H9 (cell line): ENCODE data around the gene MRPS21. TPM values are rescaled to one million over a fixed set of nuclear protein-coding genes. Genes with fewer than 3 reads are reported as not detected.

Experiments used
- DNase-seq: peaks from one replicate; pipeline ENCODE4 v3.0.0-alpha.2; 2017
- H2AFZ ChIP-seq: one replicate; pipeline ENCODE4 v1.6.1; 2013; ENCODE audit warnings: mild to moderate bottlenecking, low read length, control low read depth, moderate library complexity
- H2AK5ac ChIP-seq: 2 replicates; pipeline ENCODE4 v1.6.1; 2013; ENCODE audit warnings: low read length, control low read depth, mixed read lengths; ENCODE audit not compliant: insufficient read length
- H2BK120ac ChIP-seq: one replicate; pipeline ENCODE4 v1.6.1; 2013; ENCODE audit warnings: low read depth, mild to moderate bottlenecking, low read length, control low read depth, inconsistent platforms; ENCODE audit not compliant: poor library complexity, severe bottlenecking
- H2BK12ac ChIP-seq: 2 replicates; pipeline ENCODE4 v1.6.1; 2013; ENCODE audit warnings: low read length, control low read depth, mixed read lengths, low read depth; ENCODE audit not compliant: insufficient read length
- H2BK15ac ChIP-seq: 2 replicates; pipeline ENCODE4 v1.6.1; 2013; ENCODE audit warnings: low read depth, low read length, control low read depth
- H2BK20ac ChIP-seq: one replicate; pipeline ENCODE4 v1.6.1; 2013; ENCODE audit warnings: low read depth, mild to moderate bottlenecking, low read length, control low read depth, inconsistent platforms; ENCODE audit not compliant: poor library complexity, severe bottlenecking
- H2BK5ac ChIP-seq: 2 replicates; pipeline ENCODE4 v1.6.1; 2013; ENCODE audit warnings: low read length, control low read depth, mixed read lengths; ENCODE audit not compliant: insufficient read length
- H3K14ac ChIP-seq: 2 replicates; pipeline ENCODE4 v1.6.1; 2013; ENCODE audit warnings: low read length, control low read depth; ENCODE audit not compliant: insufficient read depth
- H3K18ac ChIP-seq: 2 replicates; pipeline ENCODE4 v1.6.1; 2013; ENCODE audit warnings: low read depth, mild to moderate bottlenecking, mixed read lengths, low read length, control low read depth; ENCODE audit not compliant: insufficient read length
- H3K23ac ChIP-seq: 2 replicates; pipeline ENCODE4 v1.6.1; 2013; ENCODE audit warnings: low read length, control low read depth, mixed read lengths, low read depth; ENCODE audit not compliant: insufficient read length
- H3K23me2 ChIP-seq: 2 replicates; pipeline ENCODE4 v1.6.1; 2013; ENCODE audit warnings: low read depth, mild to moderate bottlenecking, mixed read lengths, low read length, control low read depth; ENCODE audit not compliant: insufficient read length, poor library complexity, severe bottlenecking
- H3K27ac ChIP-seq: 2 replicates; pipeline ENCODE4 v1.5.1; 2013; ENCODE audit warnings: low read length, control low read depth, mixed read lengths, low read depth; ENCODE audit not compliant: insufficient read length
- H3K27me3 ChIP-seq: 2 replicates; pipeline ENCODE4 v1.6.1; 2013; ENCODE audit warnings: low read length, control low read depth, inconsistent platforms; ENCODE audit not compliant: insufficient read depth
- H3K4ac ChIP-seq: 2 replicates; pipeline ENCODE4 v1.6.1; 2013; ENCODE audit warnings: low read depth, mild to moderate bottlenecking, control low read depth, inconsistent platforms, low read length, moderate library complexity
- H3K4me1 ChIP-seq: 2 replicates; pipeline ENCODE4 v1.6.1; 2013; ENCODE audit warnings: low read length, control low read depth, inconsistent platforms; ENCODE audit not compliant: insufficient read depth
- H3K4me2 ChIP-seq: 2 replicates; pipeline ENCODE4 v1.6.1; 2013; ENCODE audit warnings: low read length, control low read depth, mixed read lengths; ENCODE audit not compliant: insufficient read length, insufficient read depth
- H3K56ac ChIP-seq: 2 replicates; pipeline ENCODE4 v1.6.1; 2013; ENCODE audit warnings: low read depth, mild to moderate bottlenecking, mixed read lengths, low read length, control low read depth; ENCODE audit not compliant: insufficient read length
- H3K79me1 ChIP-seq: 2 replicates; pipeline ENCODE4 v1.6.1; 2013; ENCODE audit warnings: low read depth, mild to moderate bottlenecking, moderate library complexity, low read length, control low read depth, inconsistent platforms; ENCODE audit not compliant: insufficient read depth, poor library complexity, severe bottlenecking
- H3K79me2 ChIP-seq: 2 replicates; pipeline ENCODE4 v1.6.1; 2013; ENCODE audit warnings: low read length, control low read depth, inconsistent platforms; ENCODE audit not compliant: insufficient read depth
- H3K9ac ChIP-seq: 2 replicates; pipeline ENCODE4 v1.6.1; 2013; ENCODE audit warnings: low read length, control low read depth, mixed read lengths; ENCODE audit not compliant: insufficient read length; ENCODE audit errors: extremely low read depth
- H3K9me3 ChIP-seq: one replicate; pipeline ENCODE4 v1.6.1; 2013; ENCODE audit warnings: low read depth, low read length, inconsistent platforms; ENCODE audit not compliant: control insufficient read depth
- H3T11ph ChIP-seq: one replicate; pipeline ENCODE4 v1.6.1; 2013; ENCODE audit warnings: mild to moderate bottlenecking, low read length, control low read depth, inconsistent platforms
- H4K20me1 ChIP-seq: one replicate; pipeline ENCODE4 v1.6.1; 2013; ENCODE audit not compliant: control insufficient read depth, insufficient read length, insufficient read depth
- H4K5ac ChIP-seq: 2 replicates; pipeline ENCODE4 v1.6.1; 2013; ENCODE audit warnings: low read depth, mild to moderate bottlenecking, mixed read lengths, low read length, control low read depth; ENCODE audit not compliant: insufficient read length
- H4K8ac ChIP-seq: replicated peaks from 2 replicates; pipeline ENCODE4 v1.6.1; 2013; ENCODE audit warnings: low read length, control low read depth, mixed read lengths, low read depth; ENCODE audit not compliant: insufficient read length
- H4K91ac ChIP-seq: 2 replicates; pipeline ENCODE4 v1.6.1; 2013; ENCODE audit warnings: low read depth, mild to moderate bottlenecking, moderate library complexity, mixed read lengths, low read length, control low read depth; ENCODE audit not compliant: insufficient read length
- H3K27ac Mint-ChIP-seq, 3 experiments: 2 replicates in 2 of 3; 3 replicates in 1 of 3; pipeline ENCODE4 v1.8.0; 2020 to 2021; ENCODE audit warnings: mixed read lengths in 3 of 3, mild to moderate bottlenecking in 1 of 3, moderate library complexity in 1 of 3
- H3K27me3 Mint-ChIP-seq: 2 replicates; pipeline ENCODE4 v1.8.0; 2021; ENCODE audit warnings: low read depth, mild to moderate bottlenecking, moderate library complexity, mixed read lengths
- H3K36me3 Mint-ChIP-seq, 3 experiments: 2 replicates in 2 of 3; 3 replicates in 1 of 3; pipeline ENCODE4 v1.8.0; 2020 to 2021; ENCODE audit warnings: low read depth in 3 of 3, mixed read lengths in 3 of 3; ENCODE audit not compliant: insufficient read depth in 1 of 3
- H3K4me1 Mint-ChIP-seq, 2 experiments: 2 replicates each; pipeline ENCODE4 v1.8.0; 2020; ENCODE audit warnings: mixed read lengths in 2 of 2
- H3K4me3 Mint-ChIP-seq, 2 experiments: 2 replicates in 1 of 2; 3 replicates in 1 of 2; pipeline ENCODE4 v1.8.0; 2020 to 2021; ENCODE audit warnings: mild to moderate bottlenecking in 2 of 2, mixed read lengths in 2 of 2, moderate library complexity in 1 of 2
- H3K9me3 Mint-ChIP-seq, 2 experiments: 2 replicates in 1 of 2; 3 replicates in 1 of 2; pipeline ENCODE4 v1.8.0; 2020; ENCODE audit warnings: mild to moderate bottlenecking in 2 of 2, mixed read lengths in 2 of 2, moderate library complexity in 1 of 2
- CTCF ChIP-seq: fragments of 200-600 bp; sonication (generic); conservative IDR thresholded peaks from 3 replicates; pipeline ENCODE4 v1.8.0; 2021; ENCODE audit warnings: antibody characterized with exemption, mild to moderate bottlenecking
- WGBS: extraction: QIAGEN DNeasy Blood & Tissue Kit; methylation state at CpG from one replicate; pipeline ENCODE4 v1.1.7; 2013; ENCODE audit warnings: missing lambda C conversion rate, low lambda C conversion rate, mixed read lengths; ENCODE audit not compliant: insufficient read length; ENCODE audit errors: extremely low coverage; 5-methylcytosine and 5-hydroxymethylcytosine counted together
- total RNA-seq: library from RNA; stranded (reverse); gene quantifications from 2 replicates; pipeline ENCODE4 v1.2.1, GENCODE V29; 2021

Gene MRPS21
- total RNA-seq, 1 experiment from 2014 or later, result 113 TPM

GRCh38 chr1:150263549-150263948, 30.1 kb upstream of the MRPS21 start:
- H3K27me3 ChIP-seq, result no peaks in the 10 kb centered on the region
- no peaks in the 10 kb centered on the region for H4K20me1 ChIP-seq
- H3K79me2 ChIP-seq, result peaks cover 6% of the 10 kb centered on the region; the same call in 1 of the 2 replicates
- H2BK12ac ChIP-seq, result no peak overlapping the region
- no peak overlapping the region for H4K91ac ChIP-seq
- peaks cover 26% of the 10 kb centered on the region for H3K23me2 ChIP-seq
- Mint-ChIP-seq H3K36me3 (peaks cover 40 to 71% (median 67%) of the 10 kb centered on the region in 3 experiments), H3K4me1 (peaks cover 36 to 40% of the 10 kb centered on the region in 2 experiments), H3K27me3 (no peaks in the 10 kb centered on the region), H3K9me3 (no peaks in the 10 kb centered on the region; a peak in 2 of 5 replicates), H3K27ac (peak overlapping the region in 1 of 3 experiments; percentile 89; a peak in 1 of 7 replicates), H3K4me3 (no peak overlapping the region)
- no peak for DNase-seq
- no peak overlapping the region for H3K9ac ChIP-seq
- no peak overlapping the region for H3T11ph ChIP-seq
- no peak overlapping the region for H4K8ac ChIP-seq
- H3K4me2 ChIP-seq, result no peak overlapping the region
- peaks cover 3% of the 10 kb centered on the region; the same call in 1 of the 2 replicates for H3K4me1 ChIP-seq
- H3K27ac ChIP-seq, result no peak overlapping the region
- no peak overlapping the region for H3K56ac ChIP-seq
- H2AFZ ChIP-seq, result no peak overlapping the region
- no peak overlapping the region for H3K4ac ChIP-seq
- no CpG with 5 or more reads among the region's 6 CpGs for WGBS
- no peak overlapping the region for H3K18ac ChIP-seq
- H2BK15ac ChIP-seq, result no peak overlapping the region
- no peak overlapping the region for H2BK120ac ChIP-seq
- TF ChIP-seq CTCF, result no peak
- no peak overlapping the region for H2BK20ac ChIP-seq
- H3K23ac ChIP-seq, result no peak overlapping the region
- H3K14ac ChIP-seq, result no peak overlapping the region
- no peaks in the 10 kb centered on the region for H3K9me3 ChIP-seq
- H2BK5ac ChIP-seq, result no peak overlapping the region
- H4K5ac ChIP-seq, result no peak overlapping the region
- H3K79me1 ChIP-seq, result peaks cover 5% of the 10 kb centered on the region
- no peak overlapping the region for H2AK5ac ChIP-seq
